ENCODE measurements around the gene DPEP2NB. TPM values are rescaled to one million over a fixed set of nuclear protein-coding genes. Genes with fewer than 3 reads are reported as not detected.

The DPEP2NB gene
- total RNA-seq, 1 experiment from 2014 or later, result not detected

GRCh38 chr16:67993207-67994039, 22.3 kb downstream of the DPEP2NB start:
- Mint-ChIP-seq H3K27me3 (ENCODE audit: low read depth) (peaks cover 28% of the 10 kb centered on the region), H3K4me3 (peak overlapping the region in 1 of 2 experiments; percentile 20; a peak in 1 of 5 replicates), H3K4me1 (0 out of 4 replicates have a peak, but pooled peaks cover 0 to 2% of the 10 kb centered on the region in 2 experiments), H3K36me3 (ENCODE audit: insufficient read depth in 1 of 3, low read depth in 3 of 3) (no peaks in the 10 kb centered on the region), H3K27ac (no peak overlapping the region), H3K9me3 (no peaks in the 10 kb centered on the region)
- no peak overlapping the region for H4K8ac ChIP-seq (replicated peaks; ENCODE audit: insufficient read length, low read depth, low read length)
- H2BK120ac ChIP-seq (ENCODE audit: low read depth, low read length, poor library complexity, severe bottlenecking), result no peak overlapping the region
- H3K4ac ChIP-seq (ENCODE audit: low read depth, low read length), result no peak overlapping the region
- no peak overlapping the region for H3K27ac ChIP-seq (ENCODE audit: insufficient read length, low read depth, low read length)
- H3K79me1 ChIP-seq (ENCODE audit: insufficient read depth, low read depth, low read length, poor library complexity, severe bottlenecking), result no peaks in the 10 kb centered on the region
- no peak overlapping the region for H4K91ac ChIP-seq (ENCODE audit: insufficient read length, low read depth, low read length)
- WGBS (ENCODE audit: extremely low coverage, insufficient read length, low lambda C conversion rate), result no CpG with 5 or more reads among the region's 39 CpGs
- H3K23me2 ChIP-seq (ENCODE audit: insufficient read length, low read depth, low read length, poor library complexity, severe bottlenecking), result no peaks in the 10 kb centered on the region
- no peaks in the 10 kb centered on the region for H3K79me2 ChIP-seq (ENCODE audit: insufficient read depth, low read length)
- peak overlapping the region; percentile 27 for H3K18ac ChIP-seq (ENCODE audit: insufficient read length, low read depth, low read length)
- no peak overlapping the region for H2BK12ac ChIP-seq (ENCODE audit: insufficient read length, low read depth, low read length)
- no peaks in the 10 kb centered on the region for H3K4me1 ChIP-seq (ENCODE audit: insufficient read depth, low read length)
- peak; percentile 85 for DNase-seq
- H3K56ac ChIP-seq (ENCODE audit: insufficient read length, low read depth, low read length), result no peak overlapping the region
- H2BK5ac ChIP-seq (ENCODE audit: insufficient read length, low read length), result no peak overlapping the region
- no peak overlapping the region for H3K14ac ChIP-seq (ENCODE audit: insufficient read depth, low read length)
- peak; percentile 100 for TF ChIP-seq CTCF (conservative IDR thresholded peaks at IDR 0.05)
- no peak overlapping the region for H3K4me2 ChIP-seq (ENCODE audit: insufficient read depth, insufficient read length, low read length)
- H3K23ac ChIP-seq (ENCODE audit: insufficient read length, low read depth, low read length), result no peak overlapping the region
- no peaks in the 10 kb centered on the region for H3K27me3 ChIP-seq (ENCODE audit: insufficient read depth, low read length)
- H4K5ac ChIP-seq (ENCODE audit: insufficient read length, low read depth, low read length), result no peak overlapping the region
- no peaks in the 10 kb centered on the region for H4K20me1 ChIP-seq (ENCODE audit: control insufficient read depth, insufficient read depth, insufficient read length)
- no peak overlapping the region for H2AK5ac ChIP-seq (ENCODE audit: insufficient read length, low read length)
- no peaks in the 10 kb centered on the region for H3K9me3 ChIP-seq (ENCODE audit: control insufficient read depth, low read depth, low read length)
- H2BK15ac ChIP-seq (ENCODE audit: low read depth, low read length), result no peak overlapping the region
- H3K9ac ChIP-seq (ENCODE audit: extremely low read depth, insufficient read length, low read length), result no peak overlapping the region
- H3T11ph ChIP-seq (ENCODE audit: low read length), result no peak overlapping the region
- H2BK20ac ChIP-seq (ENCODE audit: low read depth, low read length, poor library complexity, severe bottlenecking), result no peak overlapping the region
- no peak overlapping the region for H2AFZ ChIP-seq (ENCODE audit: low read length)
